Heart left ventricle (tissue), 16 donors: ENCODE data around the gene ADRA2B. TPM values are rescaled to one million over a fixed set of nuclear protein-coding genes. Genes with fewer than 3 reads are reported as not detected.
A peak's percentile ranks its signal among the peaks of the same experiment; 100 is the strongest.

Experiments used
- ATAC-seq, 4 donors: fragments of 200-7000 bp; cut with Tn5 transposase; one replicate each; pipeline ENCODE4 v1.9.1; 2020 to 2022; ENCODE audit warnings: moderate library complexity in 4 of 4, mild to moderate bottlenecking in 3 of 4, moderate number of reproducible peaks in 1 of 4
- DNase-seq, 5 donors: peaks; one replicate each; pipeline ENCODE4 v3.0.0-alpha.2; 2020
- H3K27ac ChIP-seq, 12 donors: fragments of 200-600 bp; sonication (generic) in 4 of 12; one replicate each; pipeline versions ENCODE4 v1.5.0 to v1.8.0; 2016 to 2022; ENCODE audit warnings: mild to moderate bottlenecking in 2 of 12
- H3K27me3 ChIP-seq, 9 donors: fragments of 200-600 bp; sonication (generic) in 2 of 9; one replicate each; pipeline versions ENCODE4 v1.5.1 to v1.8.0; 2016 to 2022; ENCODE audit warnings: mild to moderate bottlenecking in 3 of 9
- H3K36me3 ChIP-seq, 9 donors: fragments of 200-600 bp; sonication (generic) in 2 of 9; one replicate each; pipeline versions ENCODE4 v1.5.0 to v1.8.0; 2018 to 2022; ENCODE audit warnings: mild to moderate bottlenecking in 2 of 9
- H3K4me1 ChIP-seq, 12 donors: fragments of 200-600 bp; sonication (generic) in 4 of 12; one replicate each; pipeline versions ENCODE4 v1.5.0 to v1.8.0; 2016 to 2022; ENCODE audit warnings: mild to moderate bottlenecking in 3 of 12
- H3K4me3 ChIP-seq, 12 donors: fragments of 200-600 bp; sonication (generic) in 4 of 12; one replicate each; pipeline versions ENCODE4 v1.5.0 to v1.8.0; 2017 to 2022; ENCODE audit warnings: mild to moderate bottlenecking in 9 of 12, moderate library complexity in 4 of 12
- H3K9me3 ChIP-seq, 12 donors: fragments of 200-600 bp; sonication (generic) in 4 of 12; one replicate each; pipeline versions ENCODE4 v1.5.0 to v1.8.0; 2016 to 2022; ENCODE audit warnings: mild to moderate bottlenecking in 1 of 12
- CTCF ChIP-seq, 12 donors: fragments of 200-600 bp; sonication (generic) in 4 of 12; IDR thresholded peaks; one replicate each; pipeline versions ENCODE4 v1.5.0 to v1.8.0; 2018 to 2022; ENCODE audit warnings: antibody characterized with exemption in 12 of 12, mild to moderate bottlenecking in 5 of 12
- POLR2A ChIP-seq, 2 donors: fragments of 450-650 bp; IDR thresholded peaks; one replicate each; pipeline ENCODE4 v1.6.1; 2017; ENCODE audit warnings: antibody characterized with exemption in 2 of 2, mild to moderate bottlenecking in 2 of 2, moderate library complexity in 2 of 2
- WGBS, 4 donors: extraction: QIAGEN DNeasy Blood & Tissue Kit in 2 of 4; methylation state at CpG; one replicate each; pipeline versions ENCODE4 v1.1.5 to v1.1.7; 2013 to 2018; 5-methylcytosine and 5-hydroxymethylcytosine counted together
- intact Hi-C, 10 donors: fragments of 100-400 bp; cut with DNase I; formaldehyde crosslinking; loops; one replicate each; pipeline versions ENCODE4 v1.11.1 to v1.14.2; 2022
- polyA plus RNA-seq, 2 donors: library from polyadenylated mRNA; stranded (reverse); fragments of 200-250 nt; gene quantifications; one replicate each; pipeline ENCODE4 v1.2.3, GENCODE V29; 2013
- total RNA-seq, 9 donors: library from RNA; depleted of rRNA in 2 of 9; stranded (reverse); fragments of >200 nt in 2 of 9; fragmentation: NEBNext Ultra II Directional in 3 of 9; extraction: Animal tissue kit (Norgen Biotek cat#: 25700) in 3 of 9; gene quantifications; one replicate each; pipeline versions ENCODE4 v1.1.0 to v1.2.4, GENCODE V29; 2016 to 2023
- donor health status: ischemic (EF 13 %, LVEDD 7.1; RV severe dilation, severe dysfunction).
- donor health status: healthy with polysubstance abuse.
- donor health status: DM: no; HTN: yes; CAD: no.
- donor health status: DM: no; HTN: no; CAD: no.
- donor health status: ischemic (EF 25% LVEDD 6.9; RV normal size, moderate dysfunction).
- donor health status: ischemic (EF 25% LVEDD 5.7; RV mildly dilated, moderate dysfunction).
- donor health status: healthy.
- donor health status: DM: yes; HTN: yes; CAD: no.
- donor health status: ischemic (EF 35%, LVEDD 5.7; RV mildly dilated, moderate dysfunction).
- donor health status: nonischemic (EF 11% LVEDD 7.7; RV severe dilation, severe dysfunction).
- donor health status: DM: yes; HTN: yes; CAD: no.
- donor health status: PGD.
- donor health status: ischemic (EF 29% LVEDD 5.4; RV normal size, mild dysfunction).
- donor health status: nonischemic (EF 23%, LVEDD 6.1; RV moderate dilation, normal function).

ADRA2B gene
- total and polyA plus RNA-seq, 11 donors = 1.5 to 6.1 (median 3.5) TPM

DNA sequence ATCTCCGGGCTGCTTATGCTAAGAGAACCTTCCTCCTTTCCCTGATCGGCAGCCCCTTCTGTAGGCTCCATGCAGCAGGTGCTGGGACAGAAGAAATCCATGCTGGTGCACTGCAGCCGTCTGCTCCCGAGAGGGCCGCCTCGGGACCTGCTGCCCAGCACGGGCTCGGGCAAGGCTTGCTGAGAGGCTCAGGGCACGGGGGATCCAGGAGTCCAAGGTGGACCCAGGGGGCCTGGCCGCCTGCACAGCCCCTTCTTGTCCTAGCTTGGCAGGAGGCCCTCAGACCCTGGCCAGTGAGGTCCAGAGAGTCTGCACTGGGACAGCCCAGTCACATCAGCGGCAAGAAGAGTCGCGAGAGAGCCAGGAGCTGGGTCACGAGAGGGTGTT, 42.2 kb upstream of the ADRA2B start:
- Histone ChIP-seq H3K27ac (no peak overlapping the region), H3K27me3 (no peaks in the 10 kb centered on the region), H3K4me3 (no peak overlapping the region), H3K36me3 (no peaks in the 10 kb centered on the region), H3K9me3 (peaks cover 0 to 9% (median 0%) of the 10 kb centered on the region in 12 donors), H3K4me1 (peaks cover 0 to 30% (median 0%) of the 10 kb centered on the region in 12 donors)
- TF ChIP-seq POLR2A (IDR thresholded peaks at IDR 0.05) = no peak
- no peak for TF ChIP-seq CTCF (IDR thresholded peaks at IDR 0.05)
- DNase-seq (peak in 1 of 5 donors; percentile 48), ATAC-seq (no peak)
- intact Hi-C loops = no loop called here
- 86 to 97% (median 88%) methylated on average over 12 to 14 of the region's 14 CpGs for WGBS, 4 donors

GRCh38 chr2:96157649-96158553, 41.5 kb upstream of the ADRA2B start:
- DNase-seq (peak in 1 of 5 donors; percentile 67), ATAC-seq (peak in 2 of 4 donors; percentile 4 to 41)
- TF ChIP-seq CTCF (IDR thresholded peaks at IDR 0.05) = no peak
- TF ChIP-seq POLR2A (IDR thresholded peaks at IDR 0.05) = no peak
- 70 to 81% (median 78%) methylated on average over 14 to 19 of the region's 19 CpGs for WGBS, 4 donors
- Histone ChIP-seq H3K27me3 (no peaks in the 10 kb centered on the region), H3K36me3 (no peaks in the 10 kb centered on the region), H3K27ac (peak overlapping the region in 1 of 12 donors; percentile 33), H3K4me1 (peaks cover 0 to 23% (median 0%) of the 10 kb centered on the region in 12 donors), H3K9me3 (peaks cover 0 to 9% (median 0%) of the 10 kb centered on the region in 12 donors), H3K4me3 (no peak overlapping the region)
- intact Hi-C loops = no loop called here

GRCh38 chr2:96156926-96157648, 40.7 kb upstream of the ADRA2B start:
- DNase-seq = peak in 1 of 5 donors; percentile 42
- no peaks in the 10 kb centered on the region for H3K36me3 ChIP-seq
- intact Hi-C loops = no loop called here
- TF ChIP-seq CTCF (IDR thresholded peaks at IDR 0.05) = no peak
- TF ChIP-seq POLR2A (IDR thresholded peaks at IDR 0.05) = no peak
- WGBS, 4 donors = 94 to 96% (median 95%) methylated on average over 5 of the region's 5 CpGs
- H3K27ac ChIP-seq = peak overlapping the region in 1 of 12 donors; percentile 33
- H3K4me3 ChIP-seq = no peak overlapping the region
- H3K4me1 ChIP-seq = peaks cover 0 to 21% (median 0%) of the 10 kb centered on the region in 12 donors
- H3K9me3 ChIP-seq = peaks cover 0 to 9% (median 0%) of the 10 kb centered on the region in 12 donors
- ATAC-seq = no peak
- H3K27me3 ChIP-seq = no peaks in the 10 kb centered on the region
